ENCODE measurements around the gene SMARCC1. TPM values are rescaled to one million over a fixed set of nuclear protein-coding genes. Genes with fewer than 3 reads are reported as not detected.

SMARCC1 gene
- total RNA-seq, 1 donor from 2014 or later = 136 TPM

Other genes starting within 250 kb of the SMARCC1 start
- 1.4 and 1.7 TPM in 2 replicates for gene CSPG5, start 203.0 kb downstream of the SMARCC1 start, total RNA-seq
- gene DHX30, start 21.2 kb upstream of the SMARCC1 start, total RNA-seq = 149 and 154 TPM in 2 replicates
- 119 and 120 TPM in 2 replicates for gene MAP4, start 234.5 kb upstream of the SMARCC1 start, total RNA-seq